D721Med (cell line): ENCODE data around the gene LYRM4.

Experiments
- DNase-seq: peaks from one replicate; pipeline ENCODE4 v3.0.0; 2011; ENCODE audit warnings: low spot score; ENCODE audit not compliant: insufficient read length
- FAIRE-seq: peaks from 2 replicates; lab custom pipeline; 2011; peaks lifted over from hg19 to GRCh38; lab: Jason Lieb, UNC
- TF ChIP-seq, protein P1 (sequence below): IDR thresholded peaks from 2 replicates; pipeline ENCODE4 v1.5.1; 2012; ENCODE audit warnings: mild to moderate bottlenecking, control low read depth; ENCODE audit not compliant: insufficient read depth; ENCODE audit errors: missing control alignments

LYRM4 gene

DNA sequence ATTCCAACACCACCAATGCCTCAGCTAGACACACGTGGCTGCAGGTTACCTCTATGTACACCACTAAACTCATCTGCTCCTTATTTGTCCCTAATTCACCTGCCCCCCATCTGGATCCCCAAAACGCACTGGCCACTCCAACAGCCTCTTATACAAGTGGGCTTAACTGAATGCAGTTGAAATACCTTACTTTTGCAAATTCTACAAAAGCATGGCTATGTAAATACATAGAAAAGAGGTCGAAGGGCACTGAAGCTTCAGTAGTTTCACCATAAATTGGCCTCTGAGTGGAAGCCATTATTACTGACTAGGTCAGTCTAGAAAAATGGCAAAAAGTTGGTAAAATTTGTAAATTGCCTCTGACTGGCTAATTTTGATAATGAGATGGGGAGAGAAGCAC is 186.8 kb downstream of the LYRM4 start:
- TF ChIP-seq, protein P1, sequence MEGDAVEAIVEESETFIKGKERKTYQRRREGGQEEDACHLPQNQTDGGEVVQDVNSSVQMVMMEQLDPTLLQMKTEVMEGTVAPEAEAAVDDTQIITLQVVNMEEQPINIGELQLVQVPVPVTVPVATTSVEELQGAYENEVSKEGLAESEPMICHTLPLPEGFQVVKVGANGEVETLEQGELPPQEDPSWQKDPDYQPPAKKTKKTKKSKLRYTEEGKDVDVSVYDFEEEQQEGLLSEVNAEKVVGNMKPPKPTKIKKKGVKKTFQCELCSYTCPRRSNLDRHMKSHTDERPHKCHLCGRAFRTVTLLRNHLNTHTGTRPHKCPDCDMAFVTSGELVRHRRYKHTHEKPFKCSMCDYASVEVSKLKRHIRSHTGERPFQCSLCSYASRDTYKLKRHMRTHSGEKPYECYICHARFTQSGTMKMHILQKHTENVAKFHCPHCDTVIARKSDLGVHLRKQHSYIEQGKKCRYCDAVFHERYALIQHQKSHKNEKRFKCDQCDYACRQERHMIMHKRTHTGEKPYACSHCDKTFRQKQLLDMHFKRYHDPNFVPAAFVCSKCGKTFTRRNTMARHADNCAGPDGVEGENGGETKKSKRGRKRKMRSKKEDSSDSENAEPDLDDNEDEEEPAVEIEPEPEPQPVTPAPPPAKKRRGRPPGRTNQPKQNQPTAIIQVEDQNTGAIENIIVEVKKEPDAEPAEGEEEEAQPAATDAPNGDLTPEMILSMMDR: no peak

DNA sequence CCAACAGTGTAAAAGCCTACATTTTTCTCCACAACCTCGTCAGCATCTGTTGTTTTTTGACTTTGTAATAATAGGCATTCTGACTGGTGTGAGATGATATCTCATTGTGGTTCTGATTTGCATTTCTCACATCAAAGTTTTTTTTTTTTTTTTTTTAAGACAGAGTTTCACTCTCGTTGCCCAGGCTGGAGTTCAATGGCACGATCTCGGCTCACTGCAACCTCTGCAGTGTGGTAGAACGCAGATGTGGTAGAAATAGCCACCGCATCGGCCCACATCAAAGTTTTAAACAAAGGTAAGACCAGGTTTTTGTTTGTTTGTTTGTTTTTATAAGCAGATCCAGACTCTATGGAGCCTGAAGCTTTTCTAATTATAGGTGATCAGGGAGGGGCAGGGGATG is 188.3 kb downstream of the LYRM4 start:
- no peak for DNase-seq
- TF ChIP-seq, protein P1: no peak
- no peak for FAIRE-seq

More for the DNA sequence above, 186.8 kb downstream of the LYRM4 start:
- FAIRE-seq: no peak
- DNase-seq: no peak

DNA sequence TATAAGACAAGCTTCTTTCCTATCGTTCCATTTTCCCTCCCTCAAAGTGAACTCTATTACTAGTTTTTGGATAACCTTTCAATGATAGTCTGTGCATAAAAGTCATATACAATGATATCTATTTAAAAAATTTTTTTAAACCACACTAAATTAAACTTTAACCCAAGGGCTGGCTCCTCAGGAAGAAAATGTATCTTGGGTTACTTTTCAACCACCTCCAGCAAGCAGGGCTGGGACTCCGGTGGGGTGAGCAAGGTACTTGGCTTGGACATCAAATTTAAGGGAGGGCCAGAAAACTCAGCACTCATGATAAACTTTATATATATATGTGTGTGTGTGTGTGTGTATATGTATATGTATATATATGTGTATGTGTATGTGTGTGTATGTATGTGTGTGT is 189.5 kb downstream of the LYRM4 start:
- DNase-seq: no peak
- no peak for FAIRE-seq
- TF ChIP-seq, protein P1: no peak

DNA sequence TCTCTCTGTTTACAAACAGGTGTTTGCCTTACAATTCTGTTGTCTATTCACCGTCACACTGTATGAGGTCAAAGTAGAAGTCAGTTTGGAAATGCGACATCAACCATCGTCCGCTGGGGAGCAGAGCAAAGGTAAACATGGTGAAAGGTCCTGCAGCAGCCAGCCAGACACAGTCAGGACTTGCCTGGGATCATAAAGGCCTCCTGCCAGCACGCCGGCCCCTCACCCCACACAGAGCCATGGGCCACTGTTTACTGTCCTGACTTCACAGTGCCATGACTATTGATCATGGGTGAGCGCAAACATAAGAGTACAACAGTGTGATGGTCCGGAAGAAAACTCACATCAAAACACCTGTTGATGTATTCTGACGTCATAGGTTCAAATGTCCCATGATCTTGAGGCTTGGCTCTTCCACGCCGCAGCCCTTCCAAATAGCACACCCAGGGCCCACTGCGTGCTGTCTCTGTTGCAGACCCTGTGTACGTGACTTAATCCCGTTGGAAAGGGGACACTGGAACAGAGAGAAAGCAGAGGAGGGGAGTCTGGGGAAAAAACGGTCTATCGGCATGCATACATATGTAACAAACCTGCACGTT is 192.5 kb downstream of the LYRM4 start:
- TF ChIP-seq, protein P1: no peak
- FAIRE-seq (no peak), DNase-seq (no peak)

DNA sequence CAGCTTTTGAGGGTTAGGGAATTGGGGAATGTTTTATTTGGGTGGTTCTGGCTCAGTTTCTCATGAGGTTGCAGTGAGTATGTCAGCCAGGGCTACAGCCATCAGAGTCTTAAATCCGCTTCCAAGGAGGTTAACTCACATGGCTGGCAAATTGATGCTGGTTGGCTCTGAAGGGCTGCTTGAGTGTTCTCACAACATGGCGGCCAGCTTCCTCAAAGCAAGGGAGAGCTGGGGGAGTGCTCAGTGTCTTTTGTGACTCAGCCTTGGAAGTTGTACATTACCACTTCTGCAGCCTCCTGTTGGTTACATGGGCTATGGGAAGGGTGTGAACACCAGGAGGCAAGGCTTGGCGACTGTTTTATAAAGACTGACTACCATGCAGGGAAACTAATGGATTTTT is 193.4 kb downstream of the LYRM4 start:
- TF ChIP-seq, protein P1: no peak
- DNase-seq (no peak), FAIRE-seq (no peak)

DNA sequence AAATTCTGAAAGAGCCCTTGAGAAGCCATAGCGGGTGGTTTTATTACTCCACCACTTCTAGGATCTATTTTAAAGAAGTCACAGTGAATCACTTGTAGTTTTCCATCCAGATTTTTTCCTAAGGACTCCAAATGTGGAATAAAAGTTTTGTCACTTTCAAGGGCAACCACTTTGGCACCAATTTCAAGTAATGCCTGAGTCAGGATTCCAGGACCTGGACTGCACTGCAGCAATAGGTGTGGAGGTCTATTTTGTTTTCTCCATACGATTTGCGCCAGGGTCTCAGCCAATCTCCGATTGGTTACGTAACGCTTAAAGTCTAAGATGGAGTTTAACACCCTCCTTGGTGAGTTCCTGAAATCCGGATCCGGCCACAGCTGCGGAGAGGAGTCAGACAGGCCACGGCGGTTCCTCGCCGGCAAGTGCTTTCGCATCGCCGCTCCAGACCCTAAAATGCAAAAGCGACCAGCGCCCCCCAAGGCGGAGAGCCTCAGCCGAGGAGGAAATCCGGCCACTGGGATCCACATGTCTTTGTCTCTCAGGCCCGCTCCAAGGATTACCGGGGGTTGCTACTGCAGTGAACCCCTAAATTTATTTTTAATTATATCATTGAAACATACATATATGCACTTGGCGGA is 194.2 kb downstream of the LYRM4 start:
- FAIRE-seq (no peak), DNase-seq (no peak)
- TF ChIP-seq, protein P1: no peak

DNA sequence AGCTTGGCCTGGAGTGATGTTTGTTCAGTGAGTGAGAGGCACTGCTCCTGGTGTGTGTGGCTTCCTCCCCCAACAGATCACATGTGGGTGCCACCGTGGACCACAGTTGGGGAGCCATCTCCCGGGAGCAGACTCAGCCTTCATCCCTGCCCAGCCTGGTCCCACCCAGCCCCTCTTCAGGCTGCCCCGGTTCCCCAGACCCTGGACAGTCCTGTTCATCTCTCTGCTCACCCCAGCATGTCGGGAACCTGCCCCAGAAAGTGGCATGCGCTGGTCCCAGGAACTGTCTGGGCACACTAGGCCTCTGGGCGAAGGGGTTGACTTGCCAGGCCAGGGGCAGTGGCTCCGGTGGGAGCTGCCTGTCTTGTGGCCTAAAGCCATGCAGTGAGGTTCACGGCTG is 197.1 kb downstream of the LYRM4 start:
- FAIRE-seq: no peak
- TF ChIP-seq, protein P1: no peak
- DNase-seq: no peak
